Midbrain (tissue), 1 donor: Measurements from ENCODE around the gene ITPA.
"Not testable (repeated sequence)": the region's sequence is repeated elsewhere in the genome, so short reads cannot be mapped to it uniquely, and the experiment has no call there.

Source experiments
- DNase-seq: peaks from one replicate; lab custom pipeline; 2025; lab: John Stamatoyannopoulos, UW

ITPA gene

GRCh38 chr20:3173610-3174441 is 35.5 kb upstream of the ITPA start:
- peak; percentile 90 for DNase-seq

GRCh38 chr20:3174442-3175261 is 34.6 kb upstream of the ITPA start:
- peak; percentile 44 for DNase-seq

- no peak for DNase-seq
These were observed 34.0 kb upstream of the ITPA start for GRCh38 chr20:3175270-3175669.

- no peak for DNase-seq
These were observed 31.4 kb upstream of the ITPA start for GRCh38 chr20:3177746-3178485.

- no peak for DNase-seq
These were observed 29.0 kb upstream of the ITPA start for GRCh38 chr20:3180319-3180718.

GRCh38 chr20:3181270-3181669 is 28.0 kb upstream of the ITPA start:
- DNase-seq: no peak

- not testable (repeated sequence) for DNase-seq
These were observed 26.9 kb upstream of the ITPA start for GRCh38 chr20:3182429-3182828.

- no peak for DNase-seq
These were observed 25.2 kb upstream of the ITPA start for GRCh38 chr20:3183896-3184612.

- not testable (repeated sequence) for DNase-seq
These were observed 21.4 kb upstream of the ITPA start for GRCh38 chr20:3187861-3188260.

- no peak for DNase-seq
These were observed 20.4 kb upstream of the ITPA start for GRCh38 chr20:3188823-3189413.

- DNase-seq: no peak
These were observed 19.7 kb upstream of the ITPA start for GRCh38 chr20:3189561-3190131.

- DNase-seq: no peak
These were observed 18.6 kb upstream of the ITPA start for GRCh38 chr20:3190681-3191111.

GRCh38 chr20:3192226-3193015 is 16.9 kb upstream of the ITPA start:
- DNase-seq: no peak

- no peak for DNase-seq
These were observed 15.3 kb upstream of the ITPA start for GRCh38 chr20:3193806-3194616.

- DNase-seq: no peak
These were observed 14.5 kb upstream of the ITPA start for GRCh38 chr20:3194617-3195280.

GRCh38 chr20:3195590-3196237 is 13.6 kb upstream of the ITPA start:
- no peak for DNase-seq

- DNase-seq: no peak
These were observed 10.1 kb upstream of the ITPA start for GRCh38 chr20:3199206-3199605.
